ENCODE measurements around the gene MED13L. TPM values are rescaled to one million over a fixed set of nuclear protein-coding genes. Genes with fewer than 3 reads are reported as not detected.

MED13L gene
- total RNA-seq, 1 experiment from 2014 or later: 94.1 TPM

DNA sequence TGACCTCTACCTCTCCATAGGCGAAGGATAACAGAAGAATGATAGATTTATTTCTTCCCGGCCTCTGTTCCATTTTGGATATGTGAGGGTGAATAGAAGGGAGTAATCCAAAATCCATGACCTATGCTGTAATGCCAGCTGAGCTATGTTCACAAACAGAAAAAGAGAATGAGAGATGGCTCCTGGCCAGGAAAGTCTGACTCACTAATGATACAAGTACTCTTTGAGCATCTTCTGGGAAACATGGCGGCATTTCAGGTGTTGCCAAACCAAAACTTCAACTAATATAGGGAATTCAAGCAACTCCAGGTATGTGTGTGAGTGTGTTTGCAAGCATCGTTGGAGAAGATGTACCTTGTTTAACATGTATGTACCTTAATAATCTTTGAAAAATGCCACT is 55.1 kb downstream of the MED13L start:
- BruUV-seq (replicated peaks): no TSS peak
- intact Hi-C loops (cut with micrococcal nuclease; ENCODE audit: unreplicated experiment): no loop called here
- Histone ChIP-seq H3K4me1 (ENCODE audit: insufficient read depth, low read length, poor library complexity, severe bottlenecking) (peaks cover 6% of the 10 kb centered on the region), H3K9me3 (ENCODE audit: low read depth, low read length, poor library complexity, severe bottlenecking) (no peaks in the 10 kb centered on the region), H3K27ac (ENCODE audit: low read depth, low read length, poor library complexity, severe bottlenecking) (no peak overlapping the region), H3K4me3 (ENCODE audit: low read depth, low read length, poor library complexity, severe bottlenecking) (no peak overlapping the region), H3K36me3 (ENCODE audit: insufficient read depth, low read length, poor library complexity, severe bottlenecking) (no peaks in the 10 kb centered on the region), H3K27me3 (replicated peaks; ENCODE audit: insufficient read depth, low read depth, low read length, poor library complexity) (no peaks in the 10 kb centered on the region)
- TF ChIP-seq EZH2 (IDR thresholded peaks at IDR 0.05; ENCODE audit: borderline replicate concordance, low read depth, low read length, poor library complexity, severe bottlenecking) (no peak), CTCF (conservative IDR thresholded peaks at IDR 0.05; ENCODE audit: low read depth, low read length) (no peak)
- CTCF ChIA-PET: no interaction called here
- DNase-seq (ENCODE audit: low spot score): peak; percentile 83
- POLR2A ChIA-PET (ENCODE audit: low non-redundant PET): no interaction called here

GRCh38 chr12:116220756-116221155 is 56.7 kb downstream of the MED13L start:
- 0 out of 2 replicates have a peak, but pooled peaks have one; percentile 28 for TF ChIP-seq CTCF (conservative IDR thresholded peaks at IDR 0.05; ENCODE audit: low read depth, low read length)
- TF ChIP-seq EZH2 (IDR thresholded peaks at IDR 0.05; ENCODE audit: borderline replicate concordance, low read depth, low read length, poor library complexity, severe bottlenecking): no peak
- Histone ChIP-seq H3K36me3 (ENCODE audit: insufficient read depth, low read length, poor library complexity, severe bottlenecking) (no peaks in the 10 kb centered on the region), H3K4me3 (ENCODE audit: low read depth, low read length, poor library complexity, severe bottlenecking) (no peak overlapping the region), H3K27me3 (replicated peaks; ENCODE audit: insufficient read depth, low read depth, low read length, poor library complexity) (no peaks in the 10 kb centered on the region), H3K9me3 (ENCODE audit: low read depth, low read length, poor library complexity, severe bottlenecking) (no peaks in the 10 kb centered on the region), H3K27ac (ENCODE audit: low read depth, low read length, poor library complexity, severe bottlenecking) (no peak overlapping the region), H3K4me1 (ENCODE audit: insufficient read depth, low read length, poor library complexity, severe bottlenecking) (peaks cover 11% of the 10 kb centered on the region)
- POLR2A ChIA-PET (ENCODE audit: low non-redundant PET): no interaction called here
- DNase-seq (ENCODE audit: low spot score): no peak
- CTCF ChIA-PET: no interaction called here
- BruUV-seq (replicated peaks): no TSS peak
- intact Hi-C loops (cut with micrococcal nuclease; ENCODE audit: unreplicated experiment): no loop called here

DNA sequence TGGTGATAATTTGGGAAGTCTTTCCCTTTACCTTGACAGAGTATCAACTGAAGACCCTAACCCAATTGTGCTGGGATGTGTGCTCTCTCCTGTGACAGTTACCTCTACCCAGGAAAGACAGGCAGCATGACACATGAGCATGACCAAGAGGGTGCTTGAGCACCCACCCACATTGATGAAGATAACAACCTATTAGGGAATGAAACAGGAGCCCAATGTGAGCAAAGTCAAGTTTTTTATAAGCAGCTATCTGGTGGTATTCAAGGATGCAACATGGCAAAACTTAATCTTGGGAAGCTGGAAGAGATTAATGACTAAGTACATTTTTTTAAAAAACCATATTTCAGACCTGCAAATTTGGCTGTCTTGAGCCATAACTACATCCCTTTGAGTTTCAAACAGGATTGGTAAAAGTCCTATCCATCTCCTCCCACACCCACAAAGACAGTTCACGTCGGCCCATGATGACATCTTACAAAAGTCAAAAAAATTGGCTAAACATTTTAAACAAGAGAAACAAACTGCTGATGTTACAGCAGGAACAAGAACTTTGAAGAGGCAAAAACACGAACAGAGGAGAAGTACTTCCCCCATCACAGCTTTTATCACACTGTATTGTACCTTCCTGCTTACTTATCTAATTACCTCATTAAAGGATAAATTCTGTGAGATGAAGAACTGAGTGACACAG is 60.3 kb downstream of the MED13L start:
- Histone ChIP-seq H3K9me3 (ENCODE audit: low read depth, low read length, poor library complexity, severe bottlenecking) (no peaks in the 10 kb centered on the region), H3K27me3 (replicated peaks; ENCODE audit: insufficient read depth, low read depth, low read length, poor library complexity) (no peaks in the 10 kb centered on the region), H3K4me1 (ENCODE audit: insufficient read depth, low read length, poor library complexity, severe bottlenecking) (peaks cover 23% of the 10 kb centered on the region), H3K36me3 (ENCODE audit: insufficient read depth, low read length, poor library complexity, severe bottlenecking) (no peaks in the 10 kb centered on the region), H3K27ac (ENCODE audit: low read depth, low read length, poor library complexity, severe bottlenecking) (no peak overlapping the region), H3K4me3 (ENCODE audit: low read depth, low read length, poor library complexity, severe bottlenecking) (no peak overlapping the region)
- TF ChIP-seq CTCF (conservative IDR thresholded peaks at IDR 0.05; ENCODE audit: low read depth, low read length) (no peak), EZH2 (IDR thresholded peaks at IDR 0.05; ENCODE audit: borderline replicate concordance, low read depth, low read length, poor library complexity, severe bottlenecking) (no peak)
- intact Hi-C loops (cut with micrococcal nuclease; ENCODE audit: unreplicated experiment): no loop called here
- ChIA-PET CTCF (no interaction called here), POLR2A (ENCODE audit: low non-redundant PET) (no interaction called here)
- DNase-seq (ENCODE audit: low spot score): no peak
- BruUV-seq (replicated peaks): no TSS peak

Measured in A673 (cell line).